CD4-positive, alpha-beta T cell treated with Interleukin-10 for 1 hour (primary cell): ENCODE results near the gene BPIFA1.

Source experiments
- DNase-seq: peaks from one replicate; pipeline ENCODE4 v3.0.0-alpha.2; 2020

Gene BPIFA1

GRCh38 chr20:33235696-33236095, at the start of gene BPIFA1:
Gene BPIFA1, plus strand, starts transcription at chr20:33235996. Its CDS starts 1,716 bp downstream, at chr20:33237712.
- no peak for DNase-seq

- DNase-seq: no peak
These were observed 48.3 kb upstream of the BPIFA1 start for GRCh38 chr20:33187491-33187890.

- DNase-seq: no peak
These were observed 47.4 kb upstream of the BPIFA1 start for GRCh38 chr20:33188421-33188820.

- no peak for DNase-seq
These were observed 44.3 kb upstream of the BPIFA1 start for GRCh38 chr20:33191484-33191883.

DNA sequence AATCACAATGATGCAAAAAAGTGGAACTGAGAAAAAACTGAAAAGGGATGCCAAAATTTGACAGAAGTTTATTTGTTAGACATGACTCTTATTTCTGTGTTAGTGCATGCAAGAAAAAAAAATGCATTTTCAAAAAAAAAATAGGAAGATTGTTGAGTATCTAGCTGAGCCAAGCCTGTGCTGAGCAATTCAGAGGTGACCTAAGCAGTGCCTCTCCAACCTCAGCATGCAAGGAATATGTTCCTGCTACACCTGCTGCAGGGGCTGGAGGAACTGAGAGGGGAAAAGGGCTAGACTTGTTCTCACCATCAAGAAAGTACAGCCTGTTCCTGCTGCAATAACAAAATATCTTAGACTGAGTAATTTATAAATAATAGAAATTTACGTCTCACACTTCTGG, 43.8 kb upstream of the BPIFA1 start:
- DNase-seq: no peak

DNA sequence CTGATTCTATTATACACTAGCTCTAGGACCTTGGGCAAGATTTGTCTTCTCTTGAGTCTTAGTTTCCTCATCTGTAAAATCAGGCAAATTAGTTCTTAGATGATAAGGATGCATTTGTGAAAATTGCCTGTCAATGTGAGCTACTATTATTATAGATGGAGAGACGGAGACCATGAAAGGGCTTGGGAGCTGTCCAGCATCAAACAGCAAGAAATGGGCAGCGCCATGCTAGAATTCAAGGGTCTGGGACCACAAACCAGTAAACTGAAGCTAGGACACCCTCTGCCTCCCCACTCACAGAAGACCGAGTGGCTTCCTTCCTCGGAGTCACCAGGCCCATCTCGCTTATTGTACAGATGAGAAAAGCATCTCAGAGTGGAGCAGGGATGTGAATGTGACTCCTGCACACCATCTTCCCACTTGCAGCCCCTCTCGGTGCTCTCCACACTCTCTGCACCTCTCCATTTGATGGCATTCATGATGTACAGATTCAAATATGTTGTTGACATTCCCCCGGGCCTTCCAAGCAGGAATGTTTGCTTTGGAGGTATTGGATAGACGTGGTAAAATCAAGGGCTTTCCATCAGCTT, 42.8 kb upstream of the BPIFA1 start:
- no peak for DNase-seq

DNA sequence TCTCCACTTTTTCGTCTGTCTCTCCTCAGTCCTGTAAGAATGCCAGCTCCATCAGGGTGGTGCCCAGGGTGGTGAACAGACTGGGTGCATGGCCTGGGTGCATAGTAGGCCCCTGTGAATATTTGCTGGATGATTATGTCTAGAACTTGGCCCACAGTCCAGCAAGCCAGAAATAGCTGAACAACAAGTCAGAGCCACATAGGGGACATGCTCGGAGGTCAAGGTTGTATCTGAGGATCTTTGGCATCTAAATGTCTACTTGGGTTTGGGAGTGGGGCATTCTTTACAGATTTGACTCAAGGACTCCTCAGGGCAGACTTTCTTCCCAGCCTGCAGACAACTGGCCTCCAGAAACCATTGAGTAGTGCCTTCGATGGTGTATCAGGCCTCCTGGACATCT, 36.8 kb upstream of the BPIFA1 start:
- no peak for DNase-seq

GRCh38 chr20:33202451-33202850, 33.3 kb upstream of the BPIFA1 start:
- DNase-seq: no peak

DNA sequence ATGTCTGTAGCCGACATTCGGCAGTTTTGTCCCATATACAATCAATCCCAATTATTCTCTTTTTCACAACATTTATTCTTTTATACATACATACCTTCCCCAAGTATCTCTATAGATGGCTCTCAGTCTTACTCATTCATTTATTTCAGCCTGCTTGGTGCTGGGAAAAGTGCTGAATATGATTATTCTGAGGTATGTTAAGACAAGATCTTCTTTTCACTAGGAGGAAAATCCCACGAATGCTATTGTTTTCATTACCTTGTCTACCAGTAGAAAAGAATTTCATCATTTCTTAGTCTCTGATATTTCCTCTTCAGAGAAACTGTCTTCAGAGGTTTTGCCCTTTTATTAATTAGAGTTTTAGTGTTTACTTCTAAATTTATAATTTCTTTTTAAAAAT, 32.4 kb upstream of the BPIFA1 start:
- no peak for DNase-seq

- peak; percentile 23 for DNase-seq
These were observed 26.0 kb upstream of the BPIFA1 start for GRCh38 chr20:33209789-33210188.

DNA sequence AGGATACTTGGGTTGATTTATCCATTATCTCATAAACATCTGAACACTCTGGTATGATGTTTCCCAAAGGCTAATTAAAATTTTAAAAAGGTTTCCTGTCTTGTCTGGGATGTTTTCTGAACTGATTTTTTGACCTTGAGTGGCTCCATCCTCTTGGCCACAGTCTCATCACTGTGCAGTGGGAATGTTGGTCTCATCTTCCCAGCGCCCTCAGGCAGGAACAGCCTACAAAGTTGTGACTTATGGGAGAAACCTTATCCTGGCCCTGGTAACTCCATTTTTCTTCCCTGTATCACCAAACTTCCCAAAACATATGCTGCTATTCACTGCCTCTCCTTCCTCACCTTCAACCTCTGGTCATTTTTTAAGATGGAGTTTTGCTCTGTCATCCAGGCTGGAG, 25.4 kb upstream of the BPIFA1 start:
- no peak for DNase-seq

DNA sequence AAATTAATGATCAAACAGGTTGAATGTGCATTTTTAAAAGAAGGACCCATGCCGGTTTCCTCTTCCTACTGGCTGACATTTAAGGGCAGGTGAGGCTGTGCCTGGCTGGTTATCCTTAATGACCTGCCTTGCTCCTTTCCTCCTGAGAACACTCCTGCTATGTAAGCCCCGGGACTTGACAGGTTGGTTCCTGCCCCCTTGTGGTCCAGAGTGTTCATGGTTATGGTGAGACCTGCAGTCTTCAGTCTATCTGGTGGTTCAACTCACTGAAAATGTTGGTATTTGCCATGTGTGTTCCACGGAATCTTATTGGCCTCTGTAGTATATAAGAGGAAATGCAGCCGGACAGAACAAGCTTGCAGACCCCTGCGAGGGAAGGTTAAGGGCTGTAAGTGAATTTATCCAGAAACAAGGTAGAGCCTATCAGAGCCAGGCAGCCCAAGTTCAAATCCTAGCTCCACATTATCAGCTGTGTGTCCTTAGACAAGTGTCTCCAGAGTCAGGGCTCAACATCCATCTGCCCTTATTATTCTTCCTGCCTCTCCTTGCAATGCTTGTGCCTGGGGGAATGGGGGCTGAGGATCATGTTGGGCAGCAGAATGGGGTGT, 23.9 kb upstream of the BPIFA1 start:
- DNase-seq: no peak

DNA sequence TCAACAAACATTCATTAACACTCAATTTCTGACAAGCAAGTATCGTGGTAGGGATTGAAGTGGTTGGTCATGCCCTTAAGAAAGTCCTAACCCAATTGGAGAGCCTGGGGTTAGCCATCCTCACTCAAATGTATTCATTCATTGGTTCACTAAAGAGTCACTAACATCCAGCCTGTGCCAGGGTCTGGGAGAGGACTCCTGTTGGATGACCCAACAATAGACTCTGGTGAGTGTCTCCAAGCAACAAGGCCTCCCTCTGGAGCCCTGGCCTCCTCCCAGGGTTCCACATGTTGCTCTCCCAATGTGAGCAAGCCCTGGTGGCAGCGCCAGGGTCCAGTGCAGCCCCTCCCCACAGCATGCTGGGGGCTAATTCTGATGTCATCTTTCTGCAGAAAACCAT, 18.7 kb upstream of the BPIFA1 start, which contains the start of gene BPIFA3:
Gene BPIFA3, plus strand, starts transcription at position 301 of the 400 bp plus-strand sequence. CDS start 185 bp downstream, outside the sequence.
- no peak for DNase-seq

DNA sequence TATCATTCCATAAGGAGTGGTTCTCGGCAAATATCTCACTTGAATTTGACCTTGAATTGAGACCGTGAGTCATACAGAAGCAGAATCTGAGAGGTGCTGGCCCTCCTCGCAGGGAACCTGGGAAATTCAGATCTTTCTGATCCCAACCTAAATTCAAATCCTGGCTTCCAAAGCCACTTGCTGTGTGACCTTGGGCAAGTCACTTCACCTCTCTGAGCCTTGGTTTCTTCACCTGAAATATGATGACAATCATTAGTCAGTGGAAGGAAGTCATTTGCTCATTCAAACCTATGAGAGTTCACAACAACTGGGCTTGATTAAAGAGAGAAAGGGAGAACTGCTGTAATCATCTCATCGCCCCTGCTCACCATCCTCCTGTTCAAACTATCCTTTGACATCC, 11.4 kb upstream of the BPIFA1 start:
- DNase-seq: no peak

GRCh38 chr20:33229843-33230242, 6.0 kb upstream of the BPIFA1 start:
- no peak for DNase-seq

DNA sequence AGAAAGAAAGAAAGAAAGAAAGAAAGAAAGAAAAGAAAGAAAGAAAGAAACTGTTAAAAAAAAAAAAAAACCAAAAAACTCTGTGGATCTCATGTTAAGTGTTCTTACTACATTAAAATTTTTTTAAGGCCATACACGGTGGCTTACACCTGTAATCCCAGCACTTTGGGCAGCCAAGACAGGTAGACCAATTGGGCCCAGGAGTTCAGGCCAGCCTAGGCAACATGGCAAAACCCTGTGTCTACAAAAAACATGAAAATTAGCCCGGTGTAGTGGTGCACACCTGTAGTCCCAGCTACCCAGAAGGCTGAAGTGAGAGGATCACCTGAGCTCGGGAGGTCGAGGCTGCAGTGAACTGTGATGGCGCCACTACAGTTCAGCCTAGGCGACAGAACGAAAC, 4.6 kb upstream of the BPIFA1 start:
- no peak for DNase-seq

DNA sequence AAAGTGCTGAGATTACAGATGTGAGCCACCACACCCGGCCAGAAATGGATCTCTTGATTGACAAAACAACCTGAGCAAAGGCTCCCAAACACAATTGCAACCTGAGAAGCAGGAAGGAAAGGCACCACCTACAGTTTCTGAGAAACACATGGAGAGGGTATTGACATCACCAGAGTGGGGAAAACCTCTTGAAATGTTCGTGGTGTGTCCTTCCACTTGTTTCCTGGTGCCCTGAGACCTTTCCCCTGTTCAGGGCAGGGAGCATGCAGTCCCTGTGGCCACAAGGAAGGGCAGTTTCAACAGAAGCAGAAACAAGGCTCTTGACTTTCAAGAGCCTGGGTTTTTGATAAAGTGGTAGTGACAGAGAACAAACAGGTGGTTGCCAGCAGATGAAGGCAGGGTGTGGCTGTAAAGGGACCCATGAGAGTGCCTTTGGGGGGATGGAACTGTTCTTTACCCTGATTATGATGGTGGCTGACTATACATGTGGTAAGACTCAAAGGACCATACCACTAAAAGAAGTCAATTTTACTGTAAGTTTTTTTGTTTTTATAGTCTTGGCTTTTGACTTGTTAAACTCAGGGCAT, 3.2 kb upstream of the BPIFA1 start:
- DNase-seq: no peak

DNA sequence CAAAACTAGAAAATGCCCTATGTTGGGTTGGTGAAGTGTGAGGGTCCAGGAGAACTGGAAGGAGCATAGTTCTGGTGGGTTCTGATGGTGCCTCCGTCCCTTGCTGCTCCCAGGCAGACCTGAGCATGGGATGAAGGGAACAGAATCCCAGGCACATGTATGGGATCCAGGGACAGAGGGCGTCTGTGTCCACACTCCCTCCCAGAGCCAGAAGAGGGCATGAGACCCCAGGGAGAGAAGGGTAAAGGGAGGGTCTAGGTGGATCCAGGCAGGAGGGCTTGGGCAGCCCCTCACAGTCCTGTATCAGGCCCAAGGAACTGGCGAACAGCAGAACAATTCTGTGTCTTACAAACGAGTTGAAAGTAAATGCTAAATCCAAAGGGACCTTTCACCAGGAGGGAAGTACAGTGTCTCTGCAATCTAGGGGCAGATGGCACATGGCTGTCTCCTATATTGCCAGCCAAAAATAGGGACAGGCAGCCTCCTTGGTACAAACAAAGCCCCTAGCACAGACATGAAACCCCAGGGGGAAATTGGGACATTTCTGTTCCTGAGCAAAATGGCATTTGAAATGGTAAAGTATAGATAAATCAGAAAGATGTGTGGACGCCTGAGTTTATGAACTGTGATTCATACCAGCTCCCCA, 2.5 kb upstream of the BPIFA1 start:
- DNase-seq: no peak

- no peak for DNase-seq
These were observed 1.7 kb upstream of the BPIFA1 start for GRCh38 chr20:33234050-33234449.

DNA sequence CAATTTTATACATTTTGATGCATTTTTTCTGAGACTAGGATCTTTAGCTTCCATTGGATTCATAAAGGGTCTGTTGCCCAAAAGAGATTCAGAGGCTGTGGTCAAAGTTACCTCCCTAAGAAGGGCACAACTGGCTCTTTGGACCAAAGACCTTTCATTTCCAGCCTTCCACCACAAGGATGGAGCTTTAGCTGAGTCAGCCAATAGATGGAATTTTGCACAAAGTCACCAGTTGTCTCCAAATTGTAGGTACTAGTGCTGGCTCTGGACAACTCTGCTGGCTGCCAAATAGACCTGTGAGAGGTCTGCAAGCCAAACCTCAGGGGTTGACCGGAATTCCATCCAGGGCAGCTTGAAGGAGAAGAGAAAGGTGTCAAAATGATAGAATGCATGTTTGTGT, 555 bp downstream of the BPIFA1 start:
- no peak for DNase-seq

DNA sequence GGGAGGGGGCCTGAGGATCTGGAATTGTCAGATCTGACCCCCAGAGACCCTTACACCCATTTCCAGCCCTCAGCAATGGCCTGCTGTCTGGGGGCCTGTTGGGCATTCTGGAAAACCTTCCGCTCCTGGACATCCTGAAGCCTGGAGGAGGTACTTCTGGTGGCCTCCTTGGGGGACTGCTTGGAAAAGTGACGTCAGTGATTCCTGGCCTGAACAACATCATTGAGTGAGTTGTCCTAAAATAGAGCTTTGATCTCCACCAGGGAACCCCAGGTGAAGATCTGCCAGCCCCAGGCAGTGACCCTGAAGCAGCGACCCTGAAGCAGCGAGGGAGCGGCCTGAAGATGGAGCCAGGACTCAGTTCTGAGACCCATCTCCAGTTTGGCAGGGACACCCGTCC, 2.2 kb downstream of the BPIFA1 start:
- no peak for DNase-seq

DNA sequence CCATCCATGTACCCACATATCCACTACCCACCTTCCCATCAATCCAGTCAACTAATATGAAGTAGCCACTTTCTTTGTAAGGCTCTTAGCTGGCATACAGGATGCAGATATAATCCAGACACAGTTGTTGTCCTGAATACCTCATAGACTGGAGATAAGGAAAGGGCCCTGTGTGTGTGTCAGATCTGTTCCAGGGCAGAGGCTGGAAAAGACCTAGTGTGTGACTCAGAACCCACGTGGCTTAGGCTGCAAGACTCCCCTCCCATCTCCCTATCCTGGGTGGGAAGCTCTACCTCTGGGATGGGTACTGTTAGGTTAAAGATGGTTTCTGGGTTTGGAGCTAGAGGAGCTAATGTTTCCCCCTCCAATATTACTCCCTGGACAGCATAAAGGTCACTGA, 3.6 kb downstream of the BPIFA1 start:
- no peak for DNase-seq

GRCh38 chr20:33239979-33240736, 4.4 kb downstream of the BPIFA1 start:
- DNase-seq: no peak
